PC-3 (cell line): ENCODE results near the gene CAMK2A. TPM values are rescaled to one million over a fixed set of nuclear protein-coding genes. Genes with fewer than 3 reads are reported as not detected.

ENCODE experiments used
- ATAC-seq: fragments of 200-7000 bp; cut with Tn5 transposase; 2 replicates; pipeline ENCODE4 v1.9.1; 2020; ENCODE audit warnings: mild to moderate bottlenecking, moderate library complexity
- BruUV-seq: library from RNA; stranded (reverse); fragments of 400-500 nt; replicated peaks from 2 replicates; lab custom pipeline; 2021; lab: Mats Ljungman, UMichigan
- CTCF ChIA-PET: fragments of 300-600 bp; sonication (Branson Sonifier 250); formaldehyde crosslinking; loops from one replicate; lab custom pipeline; 2022; ENCODE audit warnings: antibody characterized with exemption; lab: Charles Lee
- POLR2A ChIA-PET: fragments of 300-600 bp; sonication (Branson Sonifier 250); formaldehyde crosslinking; loops from one replicate; lab custom pipeline; 2022; ENCODE audit warnings: antibody characterized with exemption; ENCODE audit not compliant: unreplicated experiment; lab: Charles Lee
- DNase-seq: peaks from one replicate; pipeline ENCODE4 v3.0.0-alpha.2; 2015
- H2AFZ ChIP-seq: fragments of 300-600 bp; sonication (generic); 2 replicates; pipeline ENCODE4 v1.6.0; 2016; ENCODE audit warnings: antibody characterized with exemption, low read length
- H3F3A ChIP-seq: fragments of 300-600 bp; sonication (generic); one replicate; pipeline ENCODE4 v1.6.0; 2017; ENCODE audit warnings: antibody characterized with exemption, low read length, control low read depth, mild to moderate bottlenecking; ENCODE audit not compliant: unreplicated experiment
- H3K27ac ChIP-seq: fragments of 300-600 bp; sonication (generic); 2 replicates; pipeline ENCODE4 v1.5.1; 2016; ENCODE audit warnings: mild to moderate bottlenecking, low read length
- H3K27me3 ChIP-seq: fragments of 300-600 bp; sonication (generic); 2 replicates; pipeline ENCODE4 v1.6.1; 2016; ENCODE audit warnings: low read length, mixed read lengths
- H3K36me3 ChIP-seq: fragments of 300-600 bp; sonication (generic); 2 replicates; pipeline ENCODE4 v1.6.1; 2016; ENCODE audit warnings: low read depth, mixed run types, low read length, mixed read lengths
- H3K4me1 ChIP-seq: fragments of 300-600 bp; sonication (generic); 2 replicates; pipeline ENCODE4 v1.5.1; 2016; ENCODE audit warnings: low read length; ENCODE audit not compliant: insufficient read depth
- H3K4me2 ChIP-seq: fragments of 300-600 bp; sonication (generic); 2 replicates; pipeline ENCODE4 v1.6.0; 2016; ENCODE audit warnings: low read length
- H3K4me3 ChIP-seq: fragments of 300-600 bp; sonication (generic); 2 replicates; pipeline ENCODE4 v1.5.1; 2016; ENCODE audit warnings: mild to moderate bottlenecking, low read length, mixed read lengths
- H3K79me2 ChIP-seq: fragments of 300-600 bp; sonication (generic); 2 replicates; pipeline ENCODE4 v1.6.1; 2017; ENCODE audit warnings: low read length, mixed read lengths
- H3K9ac ChIP-seq: fragments of 300-600 bp; sonication (generic); 2 replicates; pipeline ENCODE4 v1.6.0; 2016; ENCODE audit warnings: mild to moderate bottlenecking, low read length
- H3K9me2 ChIP-seq: fragments of 300-600 bp; sonication (generic); replicated peaks from 2 replicates; pipeline ENCODE4 v1.6.1; 2016; ENCODE audit warnings: mixed run types, low read length, mixed read lengths
- H3K9me3 ChIP-seq: fragments of 300-600 bp; sonication (generic); 2 replicates; pipeline ENCODE4 v1.6.1; 2016; ENCODE audit warnings: low read length, mixed read lengths
- H4K20me1 ChIP-seq: fragments of 300-600 bp; sonication (generic); 2 replicates; pipeline ENCODE4 v1.6.1; 2016; ENCODE audit warnings: low read length, mixed read lengths
- CTCF ChIP-seq: fragments of 300-600 bp; sonication (generic); conservative IDR thresholded peaks from 2 replicates; pipeline ENCODE4 v1.5.1; 2017; ENCODE audit warnings: antibody characterized with exemption, low read depth, mild to moderate bottlenecking, low read length
- EZH2 ChIP-seq: fragments of 300-600 bp; sonication (generic); IDR thresholded peaks from one replicate; pipeline ENCODE4 v1.6.1; 2017; ENCODE audit warnings: antibody characterized with exemption, mild to moderate bottlenecking, low read length; ENCODE audit not compliant: unreplicated experiment
- EZH2phosphoT487 ChIP-seq: fragments of 300-600 bp; sonication (generic); IDR thresholded peaks from 2 replicates; pipeline ENCODE4 v1.6.1; 2018; ENCODE audit warnings: mild to moderate bottlenecking, antibody characterized with exemption, low read length, borderline replicate concordance
- intact Hi-C: fragments of 100-400 bp; cut with micrococcal nuclease; formaldehyde crosslinking; loops from 2 replicates; pipeline ENCODE4 v1.9.0; 2023
- total RNA-seq: library from RNA; depleted of rRNA; stranded (reverse); fragments of >200 nt; gene quantifications from 2 replicates; pipeline ENCODE4 v1.2.3, GENCODE V29; 2014

CAMK2A gene
- total RNA-seq, 1 experiment from 2014 or later, result 0.15 TPM

DNA sequence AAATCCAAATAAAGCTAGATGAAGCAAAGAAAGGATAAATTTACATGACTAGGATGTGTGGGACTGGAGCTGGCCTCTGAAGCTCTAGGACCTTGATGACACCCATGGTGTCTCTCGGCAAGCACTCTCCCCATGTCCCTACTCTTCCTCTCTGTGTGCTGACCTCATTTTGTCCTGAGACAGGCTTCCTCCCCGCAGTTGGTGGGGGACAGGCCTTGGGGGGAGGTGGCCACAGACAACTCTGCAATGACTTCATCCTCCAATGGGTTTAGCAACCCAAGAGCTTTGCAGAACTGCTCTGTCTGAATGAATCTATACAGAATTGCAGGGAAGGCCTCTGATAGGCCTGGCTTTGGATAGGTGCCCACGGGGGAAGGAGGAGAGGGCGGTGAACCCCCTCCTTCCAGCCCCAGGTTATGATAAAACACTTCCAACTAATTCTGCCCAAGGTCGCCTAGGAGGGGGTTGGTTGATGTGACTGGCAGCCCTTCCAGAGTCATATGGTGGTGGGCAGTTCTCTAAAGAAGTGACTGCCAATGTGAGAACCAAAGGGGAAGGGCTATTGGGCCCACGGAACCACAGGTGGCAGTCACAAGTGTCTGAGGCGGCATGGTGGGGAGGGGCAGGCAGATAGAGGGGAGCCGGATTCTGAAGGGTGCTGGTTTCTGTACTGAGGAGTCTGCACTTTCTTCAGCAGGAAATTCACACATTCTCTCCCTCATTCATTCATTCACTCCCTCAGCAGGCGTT lies 93.7 kb downstream of the CAMK2A start:
- no peaks in the 10 kb centered on the region for H3K4me1 ChIP-seq
- no peaks in the 10 kb centered on the region for H3K36me3 ChIP-seq
- H3K79me2 ChIP-seq, result no peaks in the 10 kb centered on the region
- BruUV-seq, result no TSS peak
- no peak for DNase-seq
- H4K20me1 ChIP-seq, result no peaks in the 10 kb centered on the region
- TF ChIP-seq CTCF, result no peak
- no peak for TF ChIP-seq EZH2phosphoT487
- TF ChIP-seq EZH2, result no peak
- ATAC-seq, result no peak
- no peaks in the 10 kb centered on the region for H3K9me3 ChIP-seq
- intact Hi-C loops, result no loop called here
- peaks cover 27% of the 10 kb centered on the region for H3K27me3 ChIP-seq
- ChIA-PET POLR2A (no interaction called here), CTCF (no interaction called here)
- no peak overlapping the region for H3K4me2 ChIP-seq
- no peak overlapping the region for H2AFZ ChIP-seq
- H3K27ac ChIP-seq, result no peak overlapping the region
- H3K4me3 ChIP-seq, result no peak overlapping the region
- no peaks in the 10 kb centered on the region for H3F3A ChIP-seq
- H3K9me2 ChIP-seq, result no peaks in the 10 kb centered on the region
- H3K9ac ChIP-seq, result no peak overlapping the region

GRCh38 chr5:150192462-150192861 lies 97.1 kb downstream of the CAMK2A start:
- H3K9ac ChIP-seq, result no peak overlapping the region
- no peaks in the 10 kb centered on the region for H4K20me1 ChIP-seq
- H3K4me2 ChIP-seq, result no peak overlapping the region
- TF ChIP-seq EZH2phosphoT487 (no peak), CTCF (no peak)
- no peaks in the 10 kb centered on the region for H3K9me3 ChIP-seq
- CTCF ChIA-PET, result no interaction called here
- no peak overlapping the region for H3K4me3 ChIP-seq
- intact Hi-C loops, result no loop called here
- POLR2A ChIA-PET, result no interaction called here
- peaks cover 35% of the 10 kb centered on the region for H3K27me3 ChIP-seq
- no peaks in the 10 kb centered on the region for H3K9me2 ChIP-seq
- no TSS peak for BruUV-seq
- H3K79me2 ChIP-seq, result no peaks in the 10 kb centered on the region
- no peaks in the 10 kb centered on the region for H3K4me1 ChIP-seq
- DNase-seq, result no peak
- no peak overlapping the region for H2AFZ ChIP-seq
- no peaks in the 10 kb centered on the region for H3F3A ChIP-seq
- ATAC-seq, result no peak
- H3K36me3 ChIP-seq, result no peaks in the 10 kb centered on the region
- H3K27ac ChIP-seq, result no peak overlapping the region

DNA sequence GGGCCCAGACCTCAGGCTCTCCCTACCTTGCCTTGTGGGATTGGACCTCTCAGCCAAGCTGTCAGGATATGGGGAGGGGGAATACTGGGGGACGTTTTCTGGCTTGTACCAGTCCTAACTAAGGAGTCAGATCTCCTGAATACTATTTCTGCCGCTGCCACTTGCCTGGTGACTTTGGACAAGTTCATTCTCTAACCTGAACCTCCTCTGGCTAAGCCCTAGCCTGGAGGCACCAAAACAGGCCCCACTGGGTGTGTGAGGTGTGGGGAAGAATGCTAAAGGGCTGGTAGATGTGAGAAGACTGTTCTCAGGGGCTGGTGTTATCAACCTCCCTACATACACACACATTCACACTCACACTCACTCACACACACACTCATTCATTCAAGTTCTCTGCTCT lies 98.6 kb downstream of the CAMK2A start:
- Histone ChIP-seq H3K9ac (no peak overlapping the region), H3F3A (no peaks in the 10 kb centered on the region), H3K36me3 (no peaks in the 10 kb centered on the region), H3K4me2 (no peak overlapping the region), H3K4me1 (no peaks in the 10 kb centered on the region), H3K9me2 (no peaks in the 10 kb centered on the region), H3K27me3 (peaks cover 35% of the 10 kb centered on the region), H3K4me3 (no peak overlapping the region), H2AFZ (no peak overlapping the region), H4K20me1 (no peaks in the 10 kb centered on the region), H3K79me2 (no peaks in the 10 kb centered on the region), H3K9me3 (no peaks in the 10 kb centered on the region), H3K27ac (no peak overlapping the region)
- DNase-seq, result no peak
- intact Hi-C loops, result no loop called here
- no TSS peak for BruUV-seq
- ChIA-PET CTCF (no interaction called here), POLR2A (no interaction called here)
- no peak for TF ChIP-seq EZH2phosphoT487
- no peak for TF ChIP-seq EZH2
- no peak for TF ChIP-seq CTCF
- no peak for ATAC-seq
